Raji (cell line): ENCODE results near the gene LRRN2.

Experiments used
- POLR2A ChIP-seq: IDR thresholded peaks from 2 replicates; pipeline ENCODE4 v1.6.1; 2011; ENCODE audit warnings: low read depth, low read length, control low read depth; ENCODE audit not compliant: insufficient read depth

Gene LRRN2

GRCh38 chr1:204640578-204640977 is 45.0 kb downstream of the LRRN2 start:
- no peak for TF ChIP-seq POLR2A

- no peak for TF ChIP-seq POLR2A
Measured at GRCh38 chr1:204634260-204634910, 51.2 kb downstream of the LRRN2 start.

- no peak for TF ChIP-seq POLR2A
Measured at GRCh38 chr1:204633665-204634064, 51.9 kb downstream of the LRRN2 start.

GRCh38 chr1:204630132-204630905 is 55.2 kb downstream of the LRRN2 start:
- TF ChIP-seq POLR2A = no peak

- no peak for TF ChIP-seq POLR2A
Measured at GRCh38 chr1:204628868-204629267, 56.7 kb downstream of the LRRN2 start.

GRCh38 chr1:204627436-204627835 is 58.1 kb downstream of the LRRN2 start:
- no peak for TF ChIP-seq POLR2A

- no peak for TF ChIP-seq POLR2A
Measured at GRCh38 chr1:204626381-204626780, 59.2 kb downstream of the LRRN2 start.

- TF ChIP-seq POLR2A = no peak
Measured at GRCh38 chr1:204624631-204625216, 60.8 kb downstream of the LRRN2 start.

- TF ChIP-seq POLR2A = no peak
Measured at GRCh38 chr1:204623894-204624361, 61.6 kb downstream of the LRRN2 start.

GRCh38 chr1:204623365-204623893 is 62.1 kb downstream of the LRRN2 start:
- TF ChIP-seq POLR2A = no peak

GRCh38 chr1:204621996-204622395 is 63.5 kb downstream of the LRRN2 start:
- TF ChIP-seq POLR2A = no peak

GRCh38 chr1:204621396-204621795 is 64.1 kb downstream of the LRRN2 start:
- TF ChIP-seq POLR2A = no peak

GRCh38 chr1:204619721-204620120 is 65.8 kb downstream of the LRRN2 start:
- TF ChIP-seq POLR2A = no peak

GRCh38 chr1:204618148-204618760 is 67.3 kb downstream of the LRRN2 start:
- TF ChIP-seq POLR2A = no peak
